Astrocyte (in vitro differentiated cells and primary cell): Measurements from ENCODE around the gene SULT6B1. TPM values are rescaled to one million over a fixed set of nuclear protein-coding genes. Genes with fewer than 3 reads are reported as not detected.

Experiments used
- DNase-seq: peaks from one replicate; pipeline ENCODE4 v3.0.0-alpha.2; 2010; ENCODE audit warnings: low read depth
- FAIRE-seq: peaks from 2 replicates; lab custom pipeline; 2011; peaks lifted over from hg19 to GRCh38; lab: Jason Lieb, UNC
- H2AFZ ChIP-seq: 2 replicates; pipeline ENCODE4 v1.6.0; 2012; ENCODE audit warnings: low read depth, low read length, inconsistent platforms
- H3K27ac ChIP-seq: 2 replicates; pipeline ENCODE4 v1.5.1; 2011; ENCODE audit warnings: low read depth, low read length, inconsistent platforms
- H3K27me3 ChIP-seq: 2 replicates; pipeline ENCODE4 v1.6.0; 2011; ENCODE audit warnings: low read length, inconsistent platforms; ENCODE audit not compliant: insufficient read depth
- H3K36me3 ChIP-seq: 2 replicates; pipeline ENCODE4 v1.5.1; 2011; ENCODE audit warnings: low read length, inconsistent platforms; ENCODE audit not compliant: insufficient read depth
- H3K4me1 ChIP-seq: 2 replicates; pipeline ENCODE4 v1.5.1; 2011; ENCODE audit warnings: low read length, inconsistent platforms; ENCODE audit not compliant: insufficient read depth
- H3K4me2 ChIP-seq: 2 replicates; pipeline ENCODE4 v1.6.0; 2012; ENCODE audit warnings: low read length, inconsistent platforms
- H3K4me3 ChIP-seq: 2 replicates; pipeline ENCODE4 v1.5.1; 2011; ENCODE audit warnings: low read depth, mild to moderate bottlenecking, low read length, inconsistent platforms; ENCODE audit not compliant: insufficient read depth
- H3K79me2 ChIP-seq: 2 replicates; pipeline ENCODE4 v1.6.0; 2012; ENCODE audit warnings: mild to moderate bottlenecking, low read length, inconsistent platforms; ENCODE audit not compliant: insufficient read depth
- H3K9ac ChIP-seq: 2 replicates; pipeline ENCODE4 v1.6.0; 2012; ENCODE audit warnings: mild to moderate bottlenecking, low read length, inconsistent platforms
- H3K9me3 ChIP-seq: 2 replicates; pipeline ENCODE4 v1.5.1; 2012; ENCODE audit warnings: low read depth, mild to moderate bottlenecking, low read length, inconsistent platforms; ENCODE audit not compliant: insufficient read depth
- H4K20me1 ChIP-seq: 2 replicates; pipeline ENCODE4 v1.6.0; 2012; ENCODE audit warnings: low read length, inconsistent platforms; ENCODE audit not compliant: insufficient read depth
- H3K27ac Mint-ChIP-seq: one replicate; pipeline ENCODE4 v1.8.0; 2021; ENCODE audit warnings: mild to moderate bottlenecking, mixed read lengths; ENCODE audit not compliant: unreplicated experiment
- H3K27me3 Mint-ChIP-seq: one replicate; pipeline ENCODE4 v1.8.0; 2021; ENCODE audit warnings: low read depth, mixed read lengths; ENCODE audit not compliant: unreplicated experiment
- H3K36me3 Mint-ChIP-seq: one replicate; pipeline ENCODE4 v1.8.0; 2021; ENCODE audit warnings: low read depth, mixed read lengths; ENCODE audit not compliant: unreplicated experiment
- H3K4me1 Mint-ChIP-seq: one replicate; pipeline ENCODE4 v1.8.0; 2021; ENCODE audit warnings: low read depth, mixed read lengths; ENCODE audit not compliant: unreplicated experiment
- H3K4me3 Mint-ChIP-seq: one replicate; pipeline ENCODE4 v1.8.0; 2021; ENCODE audit warnings: mild to moderate bottlenecking, moderate library complexity, mixed read lengths; ENCODE audit not compliant: unreplicated experiment
- H3K9me3 Mint-ChIP-seq: one replicate; pipeline ENCODE4 v1.8.0; 2021; ENCODE audit warnings: mild to moderate bottlenecking, mixed read lengths; ENCODE audit not compliant: unreplicated experiment
- EZH2 ChIP-seq: IDR thresholded peaks from 2 replicates; pipeline ENCODE4 v1.6.1; 2012; ENCODE audit warnings: mild to moderate bottlenecking, low read length, inconsistent platforms; ENCODE audit not compliant: insufficient read depth
- total RNA-seq: library from RNA; stranded (reverse); gene quantifications from 2 replicates; pipeline ENCODE4 v1.2.1, GENCODE V29; 2021
- TF ChIP-seq, protein P1 (sequence below): IDR thresholded peaks from 2 replicates; pipeline ENCODE4 v1.5.1; 2011; ENCODE audit warnings: low read depth, mild to moderate bottlenecking, inconsistent platforms, low read length, moderate library complexity; ENCODE audit not compliant: insufficient read depth

SULT6B1 gene
- total RNA-seq, 1 donor from 2014 or later, result not detected

DNA sequence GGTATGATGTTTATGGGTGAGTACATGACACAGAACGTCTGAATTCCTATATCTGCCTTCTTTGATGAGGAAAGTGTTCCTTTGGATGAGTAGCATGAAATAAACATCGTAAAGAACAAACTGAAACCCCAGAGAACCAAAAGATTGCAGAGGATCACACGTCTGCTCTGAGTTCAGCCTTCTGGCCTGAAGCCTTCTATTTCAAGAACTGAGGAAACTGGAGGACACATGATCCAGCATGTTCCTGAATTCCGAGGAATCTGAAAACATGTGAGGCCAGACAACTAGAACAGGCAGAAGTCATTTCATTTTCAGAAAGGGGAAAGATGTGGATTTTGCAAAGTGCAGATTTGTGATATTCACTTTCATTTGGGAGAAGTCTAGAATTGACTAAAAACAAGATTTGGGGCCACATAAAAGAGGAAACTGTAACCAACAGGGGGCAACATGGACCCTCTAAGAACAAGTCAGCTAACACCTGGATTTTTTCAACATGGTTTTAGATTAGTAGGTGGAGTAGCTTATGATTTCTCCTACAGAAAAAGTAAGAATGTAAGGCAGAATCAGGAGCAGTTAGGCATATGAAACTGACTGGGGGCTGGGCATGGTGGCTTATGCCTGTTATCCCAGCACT, 8.3 kb downstream of the SULT6B1 start:
- Mint-ChIP-seq H3K27ac (no peak overlapping the region), H3K9me3 (peaks cover 1% of the 10 kb centered on the region), H3K36me3 (no peaks in the 10 kb centered on the region), H3K27me3 (no peaks in the 10 kb centered on the region), H3K4me3 (no peak overlapping the region), H3K4me1 (peaks cover 8% of the 10 kb centered on the region)
- H3K4me2 ChIP-seq, result no peak overlapping the region
- H3K27ac ChIP-seq, result no peak overlapping the region
- peaks cover 3% of the 10 kb centered on the region for H3K27me3 ChIP-seq
- DNase-seq, result no peak
- H3K4me1 ChIP-seq, result no peaks in the 10 kb centered on the region
- TF ChIP-seq EZH2, result no peak
- TF ChIP-seq, protein P1, sequence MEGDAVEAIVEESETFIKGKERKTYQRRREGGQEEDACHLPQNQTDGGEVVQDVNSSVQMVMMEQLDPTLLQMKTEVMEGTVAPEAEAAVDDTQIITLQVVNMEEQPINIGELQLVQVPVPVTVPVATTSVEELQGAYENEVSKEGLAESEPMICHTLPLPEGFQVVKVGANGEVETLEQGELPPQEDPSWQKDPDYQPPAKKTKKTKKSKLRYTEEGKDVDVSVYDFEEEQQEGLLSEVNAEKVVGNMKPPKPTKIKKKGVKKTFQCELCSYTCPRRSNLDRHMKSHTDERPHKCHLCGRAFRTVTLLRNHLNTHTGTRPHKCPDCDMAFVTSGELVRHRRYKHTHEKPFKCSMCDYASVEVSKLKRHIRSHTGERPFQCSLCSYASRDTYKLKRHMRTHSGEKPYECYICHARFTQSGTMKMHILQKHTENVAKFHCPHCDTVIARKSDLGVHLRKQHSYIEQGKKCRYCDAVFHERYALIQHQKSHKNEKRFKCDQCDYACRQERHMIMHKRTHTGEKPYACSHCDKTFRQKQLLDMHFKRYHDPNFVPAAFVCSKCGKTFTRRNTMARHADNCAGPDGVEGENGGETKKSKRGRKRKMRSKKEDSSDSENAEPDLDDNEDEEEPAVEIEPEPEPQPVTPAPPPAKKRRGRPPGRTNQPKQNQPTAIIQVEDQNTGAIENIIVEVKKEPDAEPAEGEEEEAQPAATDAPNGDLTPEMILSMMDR, result no peak
- H3K9me3 ChIP-seq, result no peaks in the 10 kb centered on the region
- no peak overlapping the region for H2AFZ ChIP-seq
- no peaks in the 10 kb centered on the region for H3K36me3 ChIP-seq
- H3K79me2 ChIP-seq, result no peaks in the 10 kb centered on the region
- H4K20me1 ChIP-seq, result no peaks in the 10 kb centered on the region
- H3K4me3 ChIP-seq, result no peak overlapping the region
- no peak overlapping the region for H3K9ac ChIP-seq
- FAIRE-seq, result no peak

DNA sequence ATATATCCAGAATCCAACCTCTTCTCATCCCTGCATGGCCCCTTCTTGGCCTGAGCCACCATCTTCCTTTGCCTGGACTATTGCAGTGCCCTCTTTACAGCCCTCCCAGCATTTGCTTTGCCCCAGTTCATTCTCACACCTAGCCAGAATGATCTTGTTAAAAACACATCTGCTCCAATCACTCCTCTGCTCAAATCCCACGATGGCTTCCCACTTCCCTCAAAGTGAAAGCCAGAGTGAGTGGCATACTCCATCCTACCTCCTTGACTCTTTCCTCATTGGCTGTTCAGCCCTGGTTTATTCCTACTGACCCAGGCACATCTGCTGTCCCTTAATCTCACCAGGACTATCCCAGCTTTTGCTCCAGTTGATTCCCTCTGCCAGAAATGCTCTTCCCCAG, 14.7 kb downstream of the SULT6B1 start:
- no peak overlapping the region for H3K4me3 ChIP-seq
- H3K4me1 ChIP-seq, result no peaks in the 10 kb centered on the region
- H3K4me3 Mint-ChIP-seq, result no peak overlapping the region
- H3K9me3 ChIP-seq, result no peaks in the 10 kb centered on the region
- DNase-seq (no peak), FAIRE-seq (no peak)
- no peaks in the 10 kb centered on the region for H3K27me3 ChIP-seq
- H3K36me3 Mint-ChIP-seq, result no peaks in the 10 kb centered on the region
- H3K9ac ChIP-seq, result no peak overlapping the region
- TF ChIP-seq EZH2, result no peak
- TF ChIP-seq, protein P1, result no peak
- no peaks in the 10 kb centered on the region for H3K27me3 Mint-ChIP-seq
- no peak overlapping the region for H3K4me2 ChIP-seq
- H3K36me3 ChIP-seq, result no peaks in the 10 kb centered on the region
- no peaks in the 10 kb centered on the region for H3K9me3 Mint-ChIP-seq
- H4K20me1 ChIP-seq, result no peaks in the 10 kb centered on the region
- H3K27ac ChIP-seq, result no peak overlapping the region
- H3K4me1 Mint-ChIP-seq, result no peaks in the 10 kb centered on the region
- H2AFZ ChIP-seq, result no peak overlapping the region
- H3K79me2 ChIP-seq, result no peaks in the 10 kb centered on the region
- no peak overlapping the region for H3K27ac Mint-ChIP-seq

DNA sequence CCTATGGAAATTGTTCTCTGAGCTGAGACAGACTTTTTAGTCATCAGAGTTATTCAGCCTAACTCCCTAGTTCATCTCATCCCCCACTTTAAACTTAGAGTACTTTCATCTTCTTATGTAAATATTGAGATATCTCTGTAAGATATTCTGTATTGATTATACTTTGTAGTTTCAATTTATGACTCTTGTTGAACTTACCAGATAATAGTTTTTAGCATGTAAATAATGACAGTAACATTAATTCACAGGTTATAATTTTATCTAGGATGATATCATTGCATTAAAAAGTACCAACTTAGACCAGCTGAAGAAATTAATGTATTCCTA, 16.9 kb downstream of the SULT6B1 start:
- H4K20me1 ChIP-seq, result no peaks in the 10 kb centered on the region
- Mint-ChIP-seq H3K27me3 (no peaks in the 10 kb centered on the region), H3K9me3 (no peaks in the 10 kb centered on the region), H3K36me3 (no peaks in the 10 kb centered on the region), H3K4me3 (no peak overlapping the region), H3K27ac (no peak overlapping the region), H3K4me1 (peaks cover 2% of the 10 kb centered on the region)
- no peak overlapping the region for H3K9ac ChIP-seq
- DNase-seq (no peak), FAIRE-seq (no peak)
- no peak overlapping the region for H3K4me2 ChIP-seq
- H3K27ac ChIP-seq, result no peak overlapping the region
- H3K27me3 ChIP-seq, result no peaks in the 10 kb centered on the region
- H3K4me1 ChIP-seq, result no peaks in the 10 kb centered on the region
- no peaks in the 10 kb centered on the region for H3K9me3 ChIP-seq
- H2AFZ ChIP-seq, result no peak overlapping the region
- H3K4me3 ChIP-seq, result no peak overlapping the region
- TF ChIP-seq, protein P1, result no peak
- no peak for TF ChIP-seq EZH2
- H3K36me3 ChIP-seq, result no peaks in the 10 kb centered on the region
- no peaks in the 10 kb centered on the region for H3K79me2 ChIP-seq
